Measurements from ENCODE around the gene SPRR1B.
"Not testable (repeated sequence)": the region's sequence is repeated elsewhere in the genome, so short reads cannot be mapped to it uniquely, and the experiment has no call there.

The SPRR1B gene

GRCh38 chr1:153022340-153022739, 8.7 kb upstream of the SPRR1B start:
- not testable (repeated sequence) for H3K9me3 Mint-ChIP-seq; H3K36me3 Mint-ChIP-seq (ENCODE audit: low read depth); H3K27ac Mint-ChIP-seq; DNase-seq; H3K4me1 Mint-ChIP-seq; ATAC-seq; H3K4me3 Mint-ChIP-seq
- H3K27me3 Mint-ChIP-seq = peaks cover 23% of the 10 kb centered on the region

GRCh38 chr1:153023109-153023508, 7.9 kb upstream of the SPRR1B start:
- no peak overlapping the region for H3K4me3 Mint-ChIP-seq
- no peaks in the 10 kb centered on the region for H3K4me1 Mint-ChIP-seq
- no peak for ATAC-seq
- peaks cover 2% of the 10 kb centered on the region for H3K9me3 Mint-ChIP-seq
- peaks cover 25% of the 10 kb centered on the region for H3K27me3 Mint-ChIP-seq
- no peak for DNase-seq
- H3K27ac Mint-ChIP-seq = no peak overlapping the region
- no peaks in the 10 kb centered on the region for H3K36me3 Mint-ChIP-seq (ENCODE audit: low read depth)

GRCh38 chr1:153024413-153024812, 6.6 kb upstream of the SPRR1B start:
- Mint-ChIP-seq H3K4me1 (no peaks in the 10 kb centered on the region), H3K27me3 (peaks cover 19% of the 10 kb centered on the region), H3K36me3 (ENCODE audit: low read depth) (no peaks in the 10 kb centered on the region), H3K4me3 (no peak overlapping the region), H3K9me3 (peaks cover 3% of the 10 kb centered on the region), H3K27ac (no peak overlapping the region)
- no peak for DNase-seq
- ATAC-seq = no peak

GRCh38 chr1:153025797-153026196, 5.2 kb upstream of the SPRR1B start:
- no peaks in the 10 kb centered on the region for H3K4me1 Mint-ChIP-seq
- H3K27ac Mint-ChIP-seq = no peak overlapping the region
- H3K4me3 Mint-ChIP-seq = no peak overlapping the region
- no peak for DNase-seq
- peaks cover 16% of the 10 kb centered on the region for H3K27me3 Mint-ChIP-seq
- H3K36me3 Mint-ChIP-seq (ENCODE audit: low read depth) = no peaks in the 10 kb centered on the region
- no peak for ATAC-seq
- H3K9me3 Mint-ChIP-seq = peaks cover 3% of the 10 kb centered on the region

- Mint-ChIP-seq H3K27me3 (peaks cover 16% of the 10 kb centered on the region), H3K4me3 (no peak overlapping the region), H3K36me3 (ENCODE audit: low read depth) (no peaks in the 10 kb centered on the region), H3K4me1 (no peaks in the 10 kb centered on the region), H3K9me3 (peaks cover 3% of the 10 kb centered on the region), H3K27ac (no peak overlapping the region)
- no peak for DNase-seq
- no peak for ATAC-seq
Measured at GRCh38 chr1:153028766-153029165, 2.2 kb upstream of the SPRR1B start.

GRCh38 chr1:153032073-153032472, 1.1 kb downstream of the SPRR1B start:
- H3K4me3 Mint-ChIP-seq = no peak overlapping the region

GRCh38 chr1:153032677-153033308, 1.8 kb downstream of the SPRR1B start:
- H3K36me3 Mint-ChIP-seq (ENCODE audit: low read depth) = no peaks in the 10 kb centered on the region
- H3K27ac Mint-ChIP-seq = no peak overlapping the region
- DNase-seq = no peak

More at GRCh38 chr1:153032073-153032472, 1.1 kb downstream of the SPRR1B start:
- Mint-ChIP-seq H3K4me1 (no peaks in the 10 kb centered on the region), H3K27me3 (peaks cover 17% of the 10 kb centered on the region), H3K9me3 (peaks cover 3% of the 10 kb centered on the region), H3K36me3 (ENCODE audit: low read depth) (no peaks in the 10 kb centered on the region), H3K27ac (no peak overlapping the region)
- ATAC-seq (no peak), DNase-seq (no peak)

GRCh38 chr1:153035211-153035610, 4.2 kb downstream of the SPRR1B start:
- Mint-ChIP-seq H3K9me3 (no peaks in the 10 kb centered on the region), H3K4me3 (no peak overlapping the region), H3K36me3 (ENCODE audit: low read depth) (no peaks in the 10 kb centered on the region), H3K27me3 (peaks cover 28% of the 10 kb centered on the region), H3K27ac (no peak overlapping the region), H3K4me1 (no peaks in the 10 kb centered on the region)
- ATAC-seq = no peak
- DNase-seq = no peak

More at GRCh38 chr1:153032677-153033308, 1.8 kb downstream of the SPRR1B start:
- Mint-ChIP-seq H3K27me3 (peaks cover 23% of the 10 kb centered on the region), H3K4me3 (no peak overlapping the region), H3K9me3 (peaks cover 3% of the 10 kb centered on the region), H3K4me1 (no peaks in the 10 kb centered on the region)
- ATAC-seq = peak; percentile 68

GRCh38 chr1:153040950-153041631, 10.1 kb downstream of the SPRR1B start, which contains the start of gene SPRR2D:
TSS of gene SPRR2D (minus strand) at chr1:153041120. CDS start at chr1:153040346, 774 bp downstream.
- Mint-ChIP-seq H3K9me3 (no peaks in the 10 kb centered on the region), H3K4me3 (no peak within 1 kb of the TSS), H3K4me1 (no peaks in the 10 kb centered on the region), H3K27ac (no peak within 1 kb of the TSS), H3K27me3 (peaks cover 54% of the 10 kb centered on the region), H3K36me3 (ENCODE audit: low read depth) (no peaks in the 10 kb centered on the region)
- no peak for ATAC-seq
- DNase-seq = no peak

GRCh38 chr1:153049211-153049610, 18.2 kb downstream of the SPRR1B start:
- DNase-seq (no peak), ATAC-seq (no peak)
- Mint-ChIP-seq H3K27me3 (peaks cover 38% of the 10 kb centered on the region), H3K4me3 (no peak overlapping the region), H3K27ac (no peak overlapping the region), H3K36me3 (ENCODE audit: low read depth) (no peaks in the 10 kb centered on the region), H3K4me1 (no peaks in the 10 kb centered on the region), H3K9me3 (no peaks in the 10 kb centered on the region)

GRCh38 chr1:153056111-153056510, 25.1 kb downstream of the SPRR1B start:
- peaks cover 23% of the 10 kb centered on the region for H3K27me3 Mint-ChIP-seq
- not testable (repeated sequence) for H3K27ac Mint-ChIP-seq; H3K4me3 Mint-ChIP-seq; DNase-seq; H3K36me3 Mint-ChIP-seq (ENCODE audit: low read depth); H3K4me1 Mint-ChIP-seq; H3K9me3 Mint-ChIP-seq; ATAC-seq

GRCh38 chr1:153057375-153057774, 26.4 kb downstream of the SPRR1B start, which contains the start of gene SPRR2A:
TSS of gene SPRR2A (minus strand) at chr1:153057512. CDS start at chr1:153056735, 777 bp downstream.
- H3K36me3 Mint-ChIP-seq (ENCODE audit: low read depth) = no peaks in the 10 kb centered on the region
- H3K27me3 Mint-ChIP-seq = peaks cover 17% of the 10 kb centered on the region
- no peak within 1 kb of the TSS for H3K4me3 Mint-ChIP-seq
- no peak within 1 kb of the TSS for H3K27ac Mint-ChIP-seq
- ATAC-seq (no peak), DNase-seq (no peak)
- H3K9me3 Mint-ChIP-seq = no peaks in the 10 kb centered on the region
- H3K4me1 Mint-ChIP-seq = no peaks in the 10 kb centered on the region

GRCh38 chr1:153058154-153058553, 27.2 kb downstream of the SPRR1B start:
- H3K36me3 Mint-ChIP-seq (ENCODE audit: low read depth) = no peaks in the 10 kb centered on the region
- H3K4me3 Mint-ChIP-seq = no peak overlapping the region
- DNase-seq = no peak
- no peaks in the 10 kb centered on the region for H3K4me1 Mint-ChIP-seq
- ATAC-seq = no peak
- no peaks in the 10 kb centered on the region for H3K9me3 Mint-ChIP-seq
- H3K27ac Mint-ChIP-seq = no peak overlapping the region
- H3K27me3 Mint-ChIP-seq = peaks cover 16% of the 10 kb centered on the region

GRCh38 chr1:153058826-153059784, 28.1 kb downstream of the SPRR1B start:
- H3K27ac Mint-ChIP-seq = no peak overlapping the region
- peaks cover 16% of the 10 kb centered on the region for H3K27me3 Mint-ChIP-seq
- no peaks in the 10 kb centered on the region for H3K36me3 Mint-ChIP-seq (ENCODE audit: low read depth)
- H3K9me3 Mint-ChIP-seq = no peaks in the 10 kb centered on the region
- DNase-seq (no peak), ATAC-seq (no peak)
- no peaks in the 10 kb centered on the region for H3K4me1 Mint-ChIP-seq
- no peak overlapping the region for H3K4me3 Mint-ChIP-seq
